HepG2 (cell line): Measurements from ENCODE around the gene HCFC1R1. TPM values are rescaled to one million over a fixed set of nuclear protein-coding genes. Genes with fewer than 3 reads are reported as not detected.

Experiments
- CAMTA2 ChIP-seq: sonication (generic); formaldehyde crosslinking; IDR thresholded peaks from 2 replicates; pipeline ENCODE4 v1.4.0; 2020; ENCODE audit warnings: mild to moderate bottlenecking, missing genetic modification reagents, borderline replicate concordance
- E2F5 ChIP-seq: sonication (generic); formaldehyde crosslinking; conservative IDR thresholded peaks from 2 replicates; pipeline ENCODE4 v1.4.0; 2020; ENCODE audit warnings: missing genetic modification reagents
- FIP1L1 ChIP-seq: fragments of 200-400 bp; formaldehyde crosslinking; IDR thresholded peaks from 2 replicates; pipeline ENCODE4 v1.6.1; 2018; ENCODE audit warnings: low read depth, mild to moderate bottlenecking, low read length, moderate library complexity, borderline replicate concordance; ENCODE audit not compliant: insufficient read depth
- HIC2 ChIP-seq: sonication (generic); formaldehyde crosslinking; IDR thresholded peaks from 2 replicates; pipeline ENCODE4 v1.9.0; 2022; ENCODE audit warnings: low read depth, missing genetic modification reagents
- HNRNPL ChIP-seq: fragments of 200-400 bp; formaldehyde crosslinking; IDR thresholded peaks from 2 replicates; pipeline ENCODE4 v1.6.1; 2017; ENCODE audit warnings: mild to moderate bottlenecking, low read depth, low read length
- IKZF4 ChIP-seq: sonication (generic); formaldehyde crosslinking; IDR thresholded peaks from 2 replicates; pipeline ENCODE4 v1.5.1; 2020; ENCODE audit warnings: borderline replicate concordance, mild to moderate bottlenecking, low read depth, missing genetic modification reagents; ENCODE audit errors: not compliant biosample characterization
- JDP2 ChIP-seq: sonication (generic); formaldehyde crosslinking; IDR thresholded peaks from 2 replicates; pipeline ENCODE4 v1.8.1; 2022; ENCODE audit warnings: missing genetic modification reagents, borderline replicate concordance
- KLF15 ChIP-seq: sonication (generic); formaldehyde crosslinking; IDR thresholded peaks from 2 replicates; pipeline ENCODE4 v1.8.1; 2023; ENCODE audit warnings: borderline replicate concordance, mild to moderate bottlenecking, inconsistent platforms, missing genetic modification reagents, mixed read lengths
- KLF6 ChIP-seq: IDR thresholded peaks from 2 replicates; pipeline ENCODE4 v1.8.0; 2016; ENCODE audit warnings: missing biosample characterization, missing genetic modification reagents
- MIER3 ChIP-seq: IDR thresholded peaks from 2 replicates; pipeline ENCODE4 v1.6.1; 2016; ENCODE audit warnings: missing compliant biosample characterization, borderline replicate concordance
- NCOA2 ChIP-seq: sonication (generic); formaldehyde crosslinking; IDR thresholded peaks from 2 replicates; pipeline ENCODE4 v1.8.0; 2022; ENCODE audit warnings: inconsistent platforms
- NFKB2 ChIP-seq: sonication (generic); formaldehyde crosslinking; IDR thresholded peaks from 2 replicates; pipeline ENCODE4 v1.4.0; 2020; ENCODE audit warnings: missing genetic modification reagents, borderline replicate concordance
- NONO ChIP-seq, 2 experiments: fragments of 450-650 bp in 1 of 2; sonication (generic) in 1 of 2; formaldehyde crosslinking in 1 of 2; IDR thresholded peaks in 1 of 2; conservative IDR thresholded peaks in 1 of 2; 2 replicates each; pipeline versions ENCODE4 v1.6.1 to v1.8.0; 2017 to 2022; ENCODE audit warnings: mild to moderate bottlenecking in 1 of 2, missing genetic modification reagents in 1 of 2, moderate library complexity in 1 of 2
- POLR2AphosphoS5 ChIP-seq: IDR thresholded peaks from 2 replicates; pipeline ENCODE4 v1.6.1; 2012; ENCODE audit warnings: low read depth, low read length
- SIX4 ChIP-seq: sonication (generic); formaldehyde crosslinking; IDR thresholded peaks from 2 replicates; pipeline ENCODE4 v1.4.0; 2020; ENCODE audit warnings: missing genetic modification reagents
- SKI ChIP-seq: fragments of 450-650 bp; IDR thresholded peaks from one replicate; pipeline ENCODE4 v1.6.1; 2018; ENCODE audit warnings: mild to moderate bottlenecking; ENCODE audit not compliant: partially characterized antibody
- SKIL ChIP-seq: sonication (generic); formaldehyde crosslinking; IDR thresholded peaks from 2 replicates; pipeline ENCODE4 v1.8.0; 2022; ENCODE audit warnings: missing genetic modification reagents, mild to moderate bottlenecking, moderate library complexity, borderline replicate concordance
- TFDP1 ChIP-seq: IDR thresholded peaks from 2 replicates; pipeline ENCODE4 v1.6.1; 2016; ENCODE audit warnings: missing compliant biosample characterization, missing genetic modification reagents, borderline replicate concordance
- THAP8 ChIP-seq: sonication (generic); formaldehyde crosslinking; IDR thresholded peaks from 2 replicates; pipeline ENCODE4 v1.5.1; 2020; ENCODE audit warnings: missing genetic modification reagents, mild to moderate bottlenecking, borderline replicate concordance
- XRCC5 ChIP-seq: fragments of 200-400 bp; formaldehyde crosslinking; optimal IDR thresholded peaks from 2 replicates; pipeline ENCODE3; 2017; ENCODE audit warnings: mild to moderate bottlenecking, low read length
- ZNF224 ChIP-seq: sonication (generic); formaldehyde crosslinking; IDR thresholded peaks from 2 replicates; pipeline ENCODE4 v1.5.0; 2020; ENCODE audit warnings: mild to moderate bottlenecking, missing genetic modification reagents
- ZNF776 ChIP-seq: sonication (generic); formaldehyde crosslinking; IDR thresholded peaks from 2 replicates; pipeline ENCODE4 v1.4.0; 2020; ENCODE audit warnings: mild to moderate bottlenecking, missing genetic modification reagents
- ZNF839 ChIP-seq: sonication (generic); formaldehyde crosslinking; IDR thresholded peaks from 2 replicates; pipeline ENCODE4 v1.4.0; 2020; ENCODE audit warnings: missing genetic modification reagents, mild to moderate bottlenecking, borderline replicate concordance
- polyA plus RNA-seq, 8 experiments: library from polyadenylated mRNA; depleted of rRNA in 3 of 8; stranded (reverse) in 7 of 8; unstranded in 1 of 8; fragments of >200 nt; fragmentation: Illumina TruSeq in 4 of 8; extraction: Trizol in 4 of 8; gene quantifications; 2 replicates each; pipeline versions ENCODE4 v1.2.1 to v1.2.3, GENCODE V29; 2011 to 2016; ENCODE audit warnings: low read depth in 4 of 8, missing spikeins in 1 of 8, mixed read lengths in 1 of 8; ENCODE audit not compliant: insufficient read depth in 1 of 8
- total RNA-seq, 5 experiments: library from RNA; depleted of rRNA; stranded (reverse); fragments of >200 nt; fragmentation: Illumina TruSeq; extraction: Trizol; gene quantifications; 2 replicates each; pipeline ENCODE4 v1.2.3, GENCODE V29; 2016; ENCODE audit warnings: low read depth in 1 of 5

Gene HCFC1R1
- total and polyA plus RNA-seq, 2 of the 13 experiments (the other 11 are each of a cell fraction or from before 2014, with no cell fraction given), result 13.8 to 16.1 TPM

GRCh38 chr16:3012828-3013420, 10.8 kb downstream of the HCFC1R1 start, which contains the start of gene CLDN9 (continued):
- TF ChIP-seq HIC2 (CRISPR knock-in tag) (peak; percentile 54), ZNF839 (CRISPR knock-in tag) (no peak), THAP8 (CRISPR knock-in tag) (no peak), KLF6 (CRISPR knock-in tag) (no peak), ZNF776 (CRISPR knock-in tag) (0 out of 2 replicates have a peak, but pooled peaks have one; percentile 21), IKZF4 (CRISPR knock-in tag) (no peak), TFDP1 (no peak), POLR2AphosphoS5 (no peak), MIER3 (no peak), E2F5 (CRISPR knock-in tag) (no peak), KLF15 (CRISPR knock-in tag) (no peak), NFKB2 (peak; percentile 3; the same call in 1 of the 2 replicates), FIP1L1 (no peak), ZNF224 (CRISPR knock-in tag) (no peak), SIX4 (CRISPR knock-in tag) (no peak), SKI (no peak), XRCC5 (no peak), NCOA2 (CRISPR knock-in tag) (no peak), SKIL (no peak), HNRNPL (0 out of 2 replicates have a peak, but pooled peaks have one; percentile 41), JDP2 (no peak), CAMTA2 (CRISPR knock-in tag) (no peak), NONO (IDR thresholded peaks at IDR 0.05) (no peak), NONO (CRISPR knock-in tag; conservative IDR thresholded peaks at IDR 0.05) (0 out of 2 replicates have a peak, but pooled peaks have one; percentile 51)
